SU-DHL-6 (cell line): ENCODE data around the gene SRP68.

Experiments used
- H2AFZ ChIP-seq: fragments of 200-600 bp; sonication (generic); 2 replicates; pipeline ENCODE4 v1.6.1; 2014; ENCODE audit warnings: low read depth, mild to moderate bottlenecking, moderate library complexity, mixed read lengths, antibody characterized with exemption, low read length; ENCODE audit not compliant: severe bottlenecking
- H3F3A ChIP-seq: fragments of 200-600 bp; shearing (Covaris generic); 2 replicates; pipeline ENCODE4 v1.6.0; 2016; ENCODE audit warnings: antibody characterized with exemption, mild to moderate bottlenecking; ENCODE audit not compliant: insufficient read depth
- H3K27ac ChIP-seq: fragments of 200-600 bp; sonication (generic); 2 replicates; pipeline ENCODE4 v1.5.1; 2016; ENCODE audit warnings: low read depth, mild to moderate bottlenecking, low read length, moderate library complexity, mixed read lengths
- H3K27me3 ChIP-seq: fragments of 200-600 bp; sonication (generic), shearing (Covaris generic); 2 replicates; pipeline ENCODE4 v1.6.0; 2014; ENCODE audit warnings: mild to moderate bottlenecking, low read length
- H3K36me3 ChIP-seq: fragments of 200-600 bp; sonication (generic); 2 replicates; pipeline ENCODE4 v1.6.1; 2014; ENCODE audit warnings: mild to moderate bottlenecking, low read length, mixed read lengths
- H3K4me2 ChIP-seq: fragments of 300-600, 200-600 bp; shearing (Covaris generic), sonication (generic); 2 replicates; pipeline ENCODE4 v1.6.0; 2014; ENCODE audit warnings: low read length, low read depth, mild to moderate bottlenecking; ENCODE audit not compliant: poor library complexity, severe bottlenecking
- H3K4me3 ChIP-seq: fragments of 200-600 bp; sonication (generic); 2 replicates; pipeline ENCODE4 v1.5.1; 2014; ENCODE audit warnings: antibody characterized with exemption, low read length, mild to moderate bottlenecking, mixed read lengths; ENCODE audit not compliant: insufficient read depth, poor library complexity, severe bottlenecking
- H3K79me2 ChIP-seq: fragments of 200-600 bp; sonication (generic); 2 replicates; pipeline ENCODE4 v1.6.1; 2014; ENCODE audit warnings: mild to moderate bottlenecking, low read length, moderate library complexity; ENCODE audit not compliant: insufficient read depth
- H3K9ac ChIP-seq: fragments of 200-600 bp; sonication (generic); 2 replicates; pipeline ENCODE4 v1.7.0; 2014; ENCODE audit warnings: mild to moderate bottlenecking, low read length
- H3K9me2 ChIP-seq: fragments of 200-600 bp; sonication (generic); replicated peaks from 2 replicates; pipeline ENCODE4 v1.6.1; 2014; ENCODE audit warnings: low read length; ENCODE audit not compliant: insufficient read depth
- H3K9me3 ChIP-seq: fragments of 200-600 bp; sonication (generic); 2 replicates; pipeline ENCODE4 v1.6.1; 2014; ENCODE audit warnings: low read length, mixed read lengths; ENCODE audit not compliant: insufficient read depth
- H4K20me1 ChIP-seq: fragments of 200-600 bp; sonication (generic); 2 replicates; pipeline ENCODE4 v1.6.1; 2014; ENCODE audit warnings: low read depth, mild to moderate bottlenecking, antibody characterized with exemption, low read length, moderate library complexity, mixed read lengths
- CTCF ChIP-seq: fragments of 200-600 bp; sonication (generic); IDR thresholded peaks from one replicate; pipeline ENCODE4 v1.5.1; 2017; ENCODE audit warnings: antibody characterized with exemption, mild to moderate bottlenecking, low read length, moderate library complexity; ENCODE audit not compliant: insufficient read depth, poor library complexity, severe bottlenecking
- EZH2phosphoT487 ChIP-seq: fragments of 200-600 bp; sonication (generic), shearing (Covaris generic); conservative IDR thresholded peaks from 2 replicates; pipeline ENCODE4 v1.6.1; 2018; ENCODE audit warnings: mild to moderate bottlenecking, antibody characterized with exemption, low read length, moderate library complexity, mixed read lengths

Gene SRP68

GRCh38 chr17:76019833-76020467, 52.4 kb downstream of the SRP68 start:
- Histone ChIP-seq H3K27me3 (no peaks in the 10 kb centered on the region), H3K9ac (no peak overlapping the region), H3K79me2 (no peaks in the 10 kb centered on the region), H3K4me3 (no peak overlapping the region), H3F3A (0 out of 2 replicates have a peak, but pooled peaks cover 4% of the 10 kb centered on the region), H3K9me3 (no peaks in the 10 kb centered on the region), H3K4me2 (no peak overlapping the region), H4K20me1 (no peaks in the 10 kb centered on the region), H3K36me3 (no peaks in the 10 kb centered on the region), H3K9me2 (no peaks in the 10 kb centered on the region), H3K27ac (no peak overlapping the region), H2AFZ (no peak overlapping the region)
- TF ChIP-seq EZH2phosphoT487 (no peak), CTCF (no peak)

GRCh38 chr17:76018801-76019200, 53.5 kb downstream of the SRP68 start:
- Histone ChIP-seq H3K27me3 (no peaks in the 10 kb centered on the region), H2AFZ (no peak overlapping the region), H3K27ac (no peak overlapping the region), H4K20me1 (no peaks in the 10 kb centered on the region), H3F3A (0 out of 2 replicates have a peak, but pooled peaks cover 4% of the 10 kb centered on the region), H3K9me2 (no peaks in the 10 kb centered on the region), H3K36me3 (no peaks in the 10 kb centered on the region), H3K4me2 (no peak overlapping the region), H3K9ac (no peak overlapping the region), H3K4me3 (no peak overlapping the region), H3K79me2 (no peaks in the 10 kb centered on the region), H3K9me3 (no peaks in the 10 kb centered on the region)
- TF ChIP-seq EZH2phosphoT487 (no peak), CTCF (no peak)

- Histone ChIP-seq H3K9me2 (no peaks in the 10 kb centered on the region), H3K79me2 (no peaks in the 10 kb centered on the region), H3F3A (0 out of 2 replicates have a peak, but pooled peaks cover 4% of the 10 kb centered on the region), H3K9ac (no peak overlapping the region), H4K20me1 (no peaks in the 10 kb centered on the region), H3K27me3 (no peaks in the 10 kb centered on the region), H2AFZ (no peak overlapping the region), H3K36me3 (no peaks in the 10 kb centered on the region), H3K4me3 (no peak overlapping the region), H3K9me3 (no peaks in the 10 kb centered on the region), H3K4me2 (no peak overlapping the region), H3K27ac (no peak overlapping the region)
- TF ChIP-seq EZH2phosphoT487 (no peak), CTCF (no peak)
Measured at GRCh38 chr17:76018340-76018680, 54.0 kb downstream of the SRP68 start.
